ENCODE data around the gene OR1M1.

OR1M1 gene

GRCh38 chr19:9144920-9145319 is 58.1 kb downstream of the OR1M1 start:
- Histone ChIP-seq H3K9me3 (ENCODE audit: control insufficient read depth, insufficient read depth, low read length) (peaks cover 3% of the 10 kb centered on the region), H3K27me3 (ENCODE audit: control insufficient read depth, insufficient read depth, low read length) (no peaks in the 10 kb centered on the region), H3K36me3 (ENCODE audit: control insufficient read depth, insufficient read depth, low read length) (peaks cover 7% of the 10 kb centered on the region), H3K4me3 (ENCODE audit: low read depth, low read length) (no peak overlapping the region), H3K4me1 (ENCODE audit: control insufficient read depth, insufficient read depth, low read length) (no peaks in the 10 kb centered on the region), H3K9ac (ENCODE audit: low read depth, low read length) (no peak overlapping the region)

Data from iPS-15b (cell line).